HepG2 (cell line): ENCODE data around the gene FAM53B. TPM values are rescaled to one million over a fixed set of nuclear protein-coding genes. Genes with fewer than 3 reads are reported as not detected.

ENCODE experiments used
- ATAC-seq: fragments of 200-7000 bp; cut with Tn5 transposase; 3 replicates; pipeline ENCODE4 v1.9.1; 2020; ENCODE audit warnings: mild to moderate bottlenecking, moderate library complexity
- BruUV-seq: library from RNA; stranded (reverse); fragments of 400-500 nt; replicated peaks from 2 replicates; lab custom pipeline; 2021; lab: Mats Ljungman, UMichigan
- CTCF ChIA-PET: fragments of 300-600 bp; formaldehyde crosslinking; extraction: SDS; loops from one replicate; lab custom pipeline; 2021; ENCODE audit warnings: low total read pairs, inconsistent platforms, low intra/inter-chr PET ratio; lab: Yijun Ruan, JAX
- POLR2A ChIA-PET: fragments of 350-600 bp; sonication (Branson Sonifier 250); formaldehyde crosslinking; loops from one replicate; lab custom pipeline; 2020; ENCODE audit warnings: antibody characterized with exemption, inconsistent platforms; lab: Yijun Ruan, JAX
- DNase-seq: peaks from one replicate; pipeline ENCODE4 v3.0.0-alpha.2; 2015; ENCODE audit warnings: low spot score
- FAIRE-seq: peaks from 3 replicates; lab custom pipeline; 2011; peaks lifted over from hg19 to GRCh38; lab: Jason Lieb, UNC
- H2AFZ ChIP-seq: one replicate; pipeline ENCODE4 v1.6.1; 2011; ENCODE audit warnings: low read length, inconsistent platforms
- H3K27ac ChIP-seq: fragments of 300-600 bp; 3 replicates; pipeline ENCODE4 v1.8.0; 2011; ENCODE audit warnings: mixed run types, mild to moderate bottlenecking, mixed read lengths, low read length, inconsistent platforms; ENCODE audit not compliant: insufficient read depth; ENCODE audit errors: extremely low read length
- H3K27me3 ChIP-seq, 2 experiments: fragments of 200-600 bp in 1 of 2; 2 replicates in 1 of 2; 3 replicates in 1 of 2; pipeline versions ENCODE4 v1.6.0 to v1.8.0; 2011; ENCODE audit warnings: low read length in 2 of 2, mild to moderate bottlenecking in 2 of 2, moderate library complexity in 2 of 2, inconsistent platforms in 1 of 2; ENCODE audit not compliant: insufficient read depth in 2 of 2, control insufficient read depth in 1 of 2
- H3K36me3 ChIP-seq, 2 experiments: fragments of 200-600 bp in 1 of 2; replicated peaks in 1 of 2; 2 replicates in 1 of 2; 3 replicates in 1 of 2; pipeline versions ENCODE4 v1.5.1 to v1.8.0; 2011; ENCODE audit warnings: low read length in 2 of 2, inconsistent platforms in 1 of 2; ENCODE audit not compliant: insufficient read depth in 2 of 2, control insufficient read depth in 1 of 2
- H3K4me1 ChIP-seq: 2 replicates; pipeline ENCODE4 v1.5.1; 2012; ENCODE audit warnings: low read length, inconsistent platforms; ENCODE audit not compliant: insufficient read depth
- H3K4me2 ChIP-seq: 2 replicates; pipeline ENCODE4 v1.6.0; 2011; ENCODE audit warnings: low read depth, low read length, inconsistent platforms
- H3K4me3 ChIP-seq, 3 experiments: fragments of 200-600 bp in 1 of 3; sonication (generic), shearing (Covaris generic) in 1 of 3; replicated peaks in 1 of 3; 2 replicates each; pipeline ENCODE4 v1.5.1; 2011 to 2016; ENCODE audit warnings: low read length in 3 of 3, inconsistent platforms in 2 of 3, low read depth in 2 of 3, mild to moderate bottlenecking in 2 of 3, control low read depth in 1 of 3, mixed read lengths in 1 of 3; ENCODE audit not compliant: insufficient read depth in 1 of 3
- H3K79me2 ChIP-seq: one replicate; pipeline ENCODE4 v1.6.1; 2011; ENCODE audit warnings: low read length, inconsistent platforms; ENCODE audit not compliant: insufficient read depth
- H3K9ac ChIP-seq: 2 replicates; pipeline ENCODE4 v1.6.0; 2011; ENCODE audit warnings: mild to moderate bottlenecking, low read depth, low read length, inconsistent platforms; ENCODE audit not compliant: insufficient read depth
- H3K9me3 ChIP-seq: 2 replicates; pipeline ENCODE4 v1.5.1; 2012; ENCODE audit warnings: mild to moderate bottlenecking, low read length
- H4K20me1 ChIP-seq: 2 replicates; pipeline ENCODE4 v1.6.0; 2011; ENCODE audit warnings: inconsistent platforms, mild to moderate bottlenecking, low read length, moderate library complexity; ENCODE audit not compliant: insufficient read depth
- SSRP1 ChIP-seq: IDR thresholded peaks from 2 replicates; pipeline ENCODE4 v1.6.1; 2016; ENCODE audit warnings: control low read depth
- ZBTB21 ChIP-seq: sonication (generic); formaldehyde crosslinking; IDR thresholded peaks from 2 replicates; pipeline ENCODE4 v1.4.0; 2020; ENCODE audit warnings: missing genetic modification reagents
- ZNF124 ChIP-seq: sonication (generic); formaldehyde crosslinking; IDR thresholded peaks from 2 replicates; pipeline ENCODE4 v1.4.0; 2020; ENCODE audit warnings: missing genetic modification reagents
- ZNF180 ChIP-seq: sonication (generic); formaldehyde crosslinking; IDR thresholded peaks from 2 replicates; pipeline ENCODE4 v1.4.0; 2020; ENCODE audit warnings: low read depth, missing genetic modification reagents, borderline replicate concordance
- ZNF326 ChIP-seq: sonication (generic); formaldehyde crosslinking; IDR thresholded peaks from 2 replicates; pipeline ENCODE4 v1.4.0; 2020; ENCODE audit warnings: missing genetic modification reagents, borderline replicate concordance
- WGBS: methylation state at CpG from one replicate; pipeline ENCODE4 v1.1.6; 2017; ENCODE audit warnings: low lambda C conversion rate; 5-methylcytosine and 5-hydroxymethylcytosine counted together
- in situ Hi-C: cut with HindIII; loops from 2 replicates; pipeline ENCODE4 v1.10.0; 2017; ENCODE audit warnings: low pct_unique_long_range_greater_than_20kb; ENCODE audit not compliant: extremely low pct_ligation_motif_present
- intact Hi-C: fragments of 100-400 bp; cut with micrococcal nuclease; formaldehyde crosslinking; loops from one replicate; pipeline ENCODE4 v1.10.0; 2022; ENCODE audit not compliant: unreplicated experiment
- polyA plus RNA-seq, 8 experiments: library from polyadenylated mRNA; depleted of rRNA in 3 of 8; stranded (reverse) in 7 of 8; unstranded in 1 of 8; fragments of >200 nt; fragmentation: Illumina TruSeq in 4 of 8; extraction: Trizol in 4 of 8; gene quantifications; 2 replicates each; pipeline versions ENCODE4 v1.2.1 to v1.2.3, GENCODE V29; 2011 to 2016; ENCODE audit warnings: low read depth in 4 of 8, missing spikeins in 1 of 8, mixed read lengths in 1 of 8; ENCODE audit not compliant: insufficient read depth in 1 of 8
- total RNA-seq, 5 experiments: library from RNA; depleted of rRNA; stranded (reverse); fragments of >200 nt; fragmentation: Illumina TruSeq; extraction: Trizol; gene quantifications; 2 replicates each; pipeline ENCODE4 v1.2.3, GENCODE V29; 2016; ENCODE audit warnings: low read depth in 1 of 5
- TF ChIP-seq, protein P1 (sequence below): sonication (generic); formaldehyde crosslinking; IDR thresholded peaks from 2 replicates; pipeline ENCODE4 v1.4.0; 2020; ENCODE audit warnings: missing genetic modification reagents

Gene FAM53B
- total and polyA plus RNA-seq, 2 of the 13 experiments (the other 11 are each of a cell fraction or from before 2014, with no cell fraction given) = 6.4 to 19.3 TPM

DNA sequence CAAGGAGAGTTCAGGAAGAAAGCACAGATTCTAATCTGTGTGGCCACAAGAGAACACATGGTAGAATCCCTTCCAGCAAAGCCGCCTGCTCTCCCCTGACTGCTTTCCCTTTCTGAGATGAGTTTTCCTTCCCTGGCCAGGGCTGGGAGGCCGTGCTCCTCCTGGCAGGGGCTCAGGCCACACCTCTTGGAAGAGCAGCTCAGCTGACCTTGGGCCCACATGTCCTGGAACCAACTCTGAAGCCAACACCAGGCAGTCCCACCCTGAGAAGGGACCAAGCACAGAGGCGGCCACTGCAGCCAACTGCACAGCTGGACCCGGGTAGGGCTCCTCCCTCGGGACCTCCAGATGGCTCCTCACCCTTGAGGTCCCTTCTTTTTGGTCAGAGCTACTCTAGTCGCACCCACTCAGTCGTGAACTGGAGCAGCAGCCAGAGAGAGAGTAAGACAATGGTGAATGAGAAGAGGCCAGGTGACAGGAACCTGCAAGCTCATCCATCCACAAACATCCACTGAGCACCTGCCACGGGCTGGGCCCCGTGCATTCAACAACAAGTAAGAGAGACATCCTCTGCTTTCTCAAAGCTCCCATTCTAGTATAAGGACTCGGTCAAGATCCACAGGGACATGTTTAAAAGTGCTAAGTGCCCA, 40.3 kb downstream of the FAM53B start:
- ATAC-seq = no peak
- BruUV-seq = no TSS peak
- Histone ChIP-seq H3K4me3 (no peak overlapping the region), H3K79me2 (peaks cover 8% of the 10 kb centered on the region)
- POLR2A ChIA-PET = no interaction called here
- WGBS = 98% methylated on average over 9 of the region's 10 CpGs
- FAIRE-seq = no peak
- TF ChIP-seq ZNF326 (CRISPR knock-in tag) = no peak
- no peak for TF ChIP-seq ZBTB21 (CRISPR knock-in tag)
- TF ChIP-seq, all 625 proteins: peak for 0
- 0 out of 2 replicates have a peak, but pooled peaks cover 7% of the 10 kb centered on the region for H4K20me1 ChIP-seq
- H3K27me3 ChIP-seq = no peaks in the 10 kb centered on the region
- in situ Hi-C loops = no loop called here
- H2AFZ ChIP-seq = no peak overlapping the region
- no peaks in the 10 kb centered on the region for H3K9me3 ChIP-seq
- H3K36me3 ChIP-seq = peaks cover 9 to 57% of the 10 kb centered on the region in 2 experiments
- CTCF ChIA-PET = no interaction called here
- no peak overlapping the region for H3K9ac ChIP-seq
- H3K27ac ChIP-seq = no peak overlapping the region
- no peak overlapping the region for H3K4me2 ChIP-seq
- DNase-seq = no peak
- H3K4me1 ChIP-seq = peaks cover 20% of the 10 kb centered on the region
- intact Hi-C loops = no loop called here

DNA sequence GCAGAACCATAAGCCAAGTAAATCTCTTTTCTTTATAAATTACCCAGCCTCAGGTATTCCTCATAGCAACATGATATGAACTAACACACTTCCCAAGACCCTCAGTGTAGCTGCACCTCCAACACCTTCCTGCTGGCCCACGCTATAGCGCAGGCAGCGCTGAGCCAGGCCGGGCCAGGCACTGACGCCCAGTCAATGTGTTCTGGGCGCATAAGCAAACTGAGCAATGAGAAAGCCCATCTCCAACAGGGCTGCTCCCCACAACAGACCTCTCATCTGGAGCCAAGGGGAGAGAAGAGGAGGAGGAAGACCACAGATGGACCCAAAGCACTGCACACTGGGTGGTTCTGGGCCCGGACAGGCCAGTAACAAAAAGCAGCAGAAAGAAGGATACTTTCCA, 40.8 kb downstream of the FAM53B start:
- 0 out of 2 replicates have a peak, but pooled peaks cover 7% of the 10 kb centered on the region for H4K20me1 ChIP-seq
- no peak overlapping the region for H3K27ac ChIP-seq
- no peak overlapping the region for H2AFZ ChIP-seq
- ChIA-PET CTCF (no interaction called here), POLR2A (no interaction called here)
- no peak overlapping the region for H3K4me2 ChIP-seq
- in situ Hi-C loops = no loop called here
- H3K27me3 ChIP-seq = no peaks in the 10 kb centered on the region
- H3K4me3 ChIP-seq = no peak overlapping the region
- peaks cover 7% of the 10 kb centered on the region for H3K79me2 ChIP-seq
- H3K9ac ChIP-seq = no peak overlapping the region
- ATAC-seq (no peak), DNase-seq (no peak), FAIRE-seq (no peak)
- intact Hi-C loops = no loop called here
- H3K4me1 ChIP-seq = peaks cover 15% of the 10 kb centered on the region
- peaks cover 9 to 58% of the 10 kb centered on the region in 2 experiments for H3K36me3 ChIP-seq
- WGBS = 98% methylated on average over 7 of the region's 7 CpGs
- TF ChIP-seq, protein P1, sequence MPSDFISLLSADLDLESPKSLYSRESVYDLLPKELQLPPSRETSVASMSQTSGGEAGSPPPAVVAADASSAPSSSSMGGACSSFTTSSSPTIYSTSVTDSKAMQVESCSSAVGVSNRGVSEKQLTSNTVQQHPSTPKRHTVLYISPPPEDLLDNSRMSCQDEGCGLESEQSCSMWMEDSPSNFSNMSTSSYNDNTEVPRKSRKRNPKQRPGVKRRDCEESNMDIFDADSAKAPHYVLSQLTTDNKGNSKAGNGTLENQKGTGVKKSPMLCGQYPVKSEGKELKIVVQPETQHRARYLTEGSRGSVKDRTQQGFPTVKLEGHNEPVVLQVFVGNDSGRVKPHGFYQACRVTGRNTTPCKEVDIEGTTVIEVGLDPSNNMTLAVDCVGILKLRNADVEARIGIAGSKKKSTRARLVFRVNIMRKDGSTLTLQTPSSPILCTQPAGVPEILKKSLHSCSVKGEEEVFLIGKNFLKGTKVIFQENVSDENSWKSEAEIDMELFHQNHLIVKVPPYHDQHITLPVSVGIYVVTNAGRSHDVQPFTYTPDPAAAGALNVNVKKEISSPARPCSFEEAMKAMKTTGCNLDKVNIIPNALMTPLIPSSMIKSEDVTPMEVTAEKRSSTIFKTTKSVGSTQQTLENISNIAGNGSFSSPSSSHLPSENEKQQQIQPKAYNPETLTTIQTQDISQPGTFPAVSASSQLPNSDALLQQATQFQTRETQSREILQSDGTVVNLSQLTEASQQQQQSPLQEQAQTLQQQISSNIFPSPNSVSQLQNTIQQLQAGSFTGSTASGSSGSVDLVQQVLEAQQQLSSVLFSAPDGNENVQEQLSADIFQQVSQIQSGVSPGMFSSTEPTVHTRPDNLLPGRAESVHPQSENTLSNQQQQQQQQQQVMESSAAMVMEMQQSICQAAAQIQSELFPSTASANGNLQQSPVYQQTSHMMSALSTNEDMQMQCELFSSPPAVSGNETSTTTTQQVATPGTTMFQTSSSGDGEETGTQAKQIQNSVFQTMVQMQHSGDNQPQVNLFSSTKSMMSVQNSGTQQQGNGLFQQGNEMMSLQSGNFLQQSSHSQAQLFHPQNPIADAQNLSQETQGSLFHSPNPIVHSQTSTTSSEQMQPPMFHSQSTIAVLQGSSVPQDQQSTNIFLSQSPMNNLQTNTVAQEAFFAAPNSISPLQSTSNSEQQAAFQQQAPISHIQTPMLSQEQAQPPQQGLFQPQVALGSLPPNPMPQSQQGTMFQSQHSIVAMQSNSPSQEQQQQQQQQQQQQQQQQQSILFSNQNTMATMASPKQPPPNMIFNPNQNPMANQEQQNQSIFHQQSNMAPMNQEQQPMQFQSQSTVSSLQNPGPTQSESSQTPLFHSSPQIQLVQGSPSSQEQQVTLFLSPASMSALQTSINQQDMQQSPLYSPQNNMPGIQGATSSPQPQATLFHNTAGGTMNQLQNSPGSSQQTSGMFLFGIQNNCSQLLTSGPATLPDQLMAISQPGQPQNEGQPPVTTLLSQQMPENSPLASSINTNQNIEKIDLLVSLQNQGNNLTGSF = no peak
- TF ChIP-seq SSRP1 = no peak
- TF ChIP-seq ZNF180 (CRISPR knock-in tag) = no peak
- TF ChIP-seq ZNF124 = no peak
- no TSS peak for BruUV-seq
- H3K9me3 ChIP-seq = no peaks in the 10 kb centered on the region
